C1 segment of cervical spinal cord (tissue), 14 donors: ENCODE data around the gene FBH1.
"Not testable (repeated sequence)": the region's sequence is repeated elsewhere in the genome, so short reads cannot be mapped to it uniquely, and the experiment has no call there.

Experiments used
- DNase-seq, 14 donors: peaks; one replicate each; lab custom pipeline; 2025; lab: John Stamatoyannopoulos, UW

The FBH1 gene

GRCh38 chr10:5889624-5890451 is at the start of gene FBH1, which contains the start of gene ANKRD16:
Gene FBH1, plus strand, starts transcription at chr10:5890243. Its CDS starts 103 bp downstream, at chr10:5890346.
Gene ANKRD16, minus strand, starts transcription at chr10:5889893. Its CDS starts 539 bp downstream, at chr10:5889354.
- DNase-seq = peak; percentile 71 to 99 (median 96)

GRCh38 chr10:5840314-5841307 is 49.4 kb upstream of the FBH1 start:
- peak in 12 of 14 donors; percentile 5 to 80 (median 60) for DNase-seq

GRCh38 chr10:5841965-5842364 is 48.1 kb upstream of the FBH1 start:
- no peak for DNase-seq

- no peak for DNase-seq
Measured at GRCh38 chr10:5843686-5844344, 46.2 kb upstream of the FBH1 start.

- no peak for DNase-seq
Measured at GRCh38 chr10:5844345-5845055, 45.5 kb upstream of the FBH1 start.

GRCh38 chr10:5846667-5847066 is 43.4 kb upstream of the FBH1 start:
- DNase-seq = not testable (repeated sequence)

GRCh38 chr10:5854131-5854475 is 35.9 kb upstream of the FBH1 start:
- DNase-seq = no peak

- no peak for DNase-seq
Measured at GRCh38 chr10:5855979-5856700, 33.9 kb upstream of the FBH1 start.

GRCh38 chr10:5856701-5857004 is 33.4 kb upstream of the FBH1 start:
- DNase-seq = no peak

- DNase-seq = peak in 12 of 14 donors; percentile 6 to 59 (median 49)
Measured at GRCh38 chr10:5858811-5859210, 31.2 kb upstream of the FBH1 start.

GRCh38 chr10:5860066-5860465 is 30.0 kb upstream of the FBH1 start:
- DNase-seq = peak in 3 of 14 donors; percentile 5 to 30 (median 23)

- no peak for DNase-seq
Measured at GRCh38 chr10:5862360-5862961, 27.6 kb upstream of the FBH1 start.

GRCh38 chr10:5862981-5863685 is 26.9 kb upstream of the FBH1 start:
- DNase-seq = not testable (repeated sequence)

- DNase-seq = not testable (repeated sequence)
Measured at GRCh38 chr10:5866451-5867081, 23.5 kb upstream of the FBH1 start.

- DNase-seq = not testable (repeated sequence)
Measured at GRCh38 chr10:5867091-5867615, 22.9 kb upstream of the FBH1 start.

- not testable (repeated sequence) for DNase-seq
Measured at GRCh38 chr10:5868383-5868782, 21.7 kb upstream of the FBH1 start.

- DNase-seq = no peak
Measured at GRCh38 chr10:5869156-5869555, 20.9 kb upstream of the FBH1 start.

GRCh38 chr10:5871596-5871995 is 18.4 kb upstream of the FBH1 start:
- DNase-seq = no peak
